HL-60 (cell line): ENCODE results near the gene ITSN1.

Experiments
- CTCF ChIP-seq: IDR thresholded peaks from one replicate; pipeline ENCODE4 v1.5.1; 2011; ENCODE audit warnings: low read length, control low read depth, inconsistent platforms; ENCODE audit not compliant: insufficient read depth
- GABPA ChIP-seq: IDR thresholded peaks from 2 replicates; pipeline ENCODE4 v1.6.1; 2012; ENCODE audit warnings: low read depth
- POLR2AphosphoS5 ChIP-seq: IDR thresholded peaks from 2 replicates; pipeline ENCODE4 v1.6.1; 2012; ENCODE audit warnings: low read depth

- TF ChIP-seq CTCF (no peak), POLR2AphosphoS5 (no peak), GABPA (no peak)
These were observed 13.4 kb downstream of the ITSN1 start for GRCh38 chr21:33655588-33656221.
